Loucy (cell line): ENCODE data around the gene WHRN.

Experiments used
- H2AFZ ChIP-seq: fragments of 200-600 bp; sonication (generic); 2 replicates; pipeline ENCODE4 v1.6.0; 2016; ENCODE audit warnings: antibody characterized with exemption, mild to moderate bottlenecking, low read length, moderate library complexity
- H3F3A ChIP-seq: fragments of 200-600 bp; 2 replicates; pipeline ENCODE4 v1.6.0; 2016; ENCODE audit warnings: antibody characterized with exemption, low read depth, mild to moderate bottlenecking
- H3K27me3 ChIP-seq: fragments of 200-600 bp; sonication (generic); 2 replicates; pipeline ENCODE4 v1.6.1; 2014; ENCODE audit warnings: low read length, mild to moderate bottlenecking; ENCODE audit not compliant: insufficient read depth, poor library complexity, severe bottlenecking
- H3K36me3 ChIP-seq: fragments of 200-600 bp; sonication (generic); 2 replicates; pipeline ENCODE4 v1.6.1; 2016; ENCODE audit warnings: low read length; ENCODE audit not compliant: insufficient read depth
- H3K4me1 ChIP-seq: fragments of 200-600 bp; sonication (generic); 2 replicates; pipeline ENCODE4 v1.5.1; 2014; ENCODE audit warnings: low read length, mild to moderate bottlenecking; ENCODE audit not compliant: insufficient read depth, poor library complexity, severe bottlenecking
- H3K4me2 ChIP-seq: fragments of 200-600 bp; sonication (generic); 2 replicates; pipeline ENCODE4 v1.6.0; 2014; ENCODE audit warnings: antibody characterized with exemption, low read length, low read depth, mild to moderate bottlenecking; ENCODE audit not compliant: poor library complexity, severe bottlenecking
- H3K4me3 ChIP-seq: fragments of 200-600 bp; sonication (generic); 2 replicates; pipeline ENCODE4 v1.5.1; 2014; ENCODE audit warnings: low read length, mild to moderate bottlenecking, mixed read lengths; ENCODE audit not compliant: poor library complexity, severe bottlenecking
- H3K79me2 ChIP-seq: fragments of 200-600 bp; sonication (generic); 2 replicates; pipeline ENCODE4 v1.6.1; 2014; ENCODE audit warnings: low read length; ENCODE audit not compliant: insufficient read depth
- H3K9ac ChIP-seq: fragments of 200-600 bp; sonication (generic); 2 replicates; pipeline ENCODE4 v1.6.0; 2014; ENCODE audit warnings: mild to moderate bottlenecking, low read depth, low read length, moderate library complexity; ENCODE audit not compliant: poor library complexity, severe bottlenecking
- H3K9me2 ChIP-seq: fragments of 200-600 bp; sonication (generic); replicated peaks from 2 replicates; pipeline ENCODE4 v1.6.1; 2016; ENCODE audit warnings: low read depth, low read length, mixed read lengths
- H3K9me3 ChIP-seq: fragments of 200-600 bp; sonication (generic); 2 replicates; pipeline ENCODE4 v1.6.1; 2014; ENCODE audit warnings: mild to moderate bottlenecking, antibody characterized with exemption, low read length, low read depth; ENCODE audit not compliant: insufficient read depth
- H4K20me1 ChIP-seq: fragments of 200-600 bp; sonication (generic); 2 replicates; pipeline ENCODE4 v1.6.0; 2014; ENCODE audit warnings: antibody characterized with exemption, low read length, mild to moderate bottlenecking; ENCODE audit not compliant: insufficient read depth, poor library complexity, severe bottlenecking
- EZH2phosphoT487 ChIP-seq: fragments of 200-600 bp; IDR thresholded peaks from 2 replicates; pipeline ENCODE4 v1.6.1; 2018; ENCODE audit warnings: antibody characterized with exemption, mild to moderate bottlenecking, moderate library complexity, borderline replicate concordance
- TF ChIP-seq, protein P1 (sequence below): fragments of 200-600 bp; sonication (generic); conservative IDR thresholded peaks from 2 replicates; pipeline ENCODE4 v1.5.1; 2014; ENCODE audit warnings: mild to moderate bottlenecking, antibody characterized with exemption, low read length

WHRN gene

DNA sequence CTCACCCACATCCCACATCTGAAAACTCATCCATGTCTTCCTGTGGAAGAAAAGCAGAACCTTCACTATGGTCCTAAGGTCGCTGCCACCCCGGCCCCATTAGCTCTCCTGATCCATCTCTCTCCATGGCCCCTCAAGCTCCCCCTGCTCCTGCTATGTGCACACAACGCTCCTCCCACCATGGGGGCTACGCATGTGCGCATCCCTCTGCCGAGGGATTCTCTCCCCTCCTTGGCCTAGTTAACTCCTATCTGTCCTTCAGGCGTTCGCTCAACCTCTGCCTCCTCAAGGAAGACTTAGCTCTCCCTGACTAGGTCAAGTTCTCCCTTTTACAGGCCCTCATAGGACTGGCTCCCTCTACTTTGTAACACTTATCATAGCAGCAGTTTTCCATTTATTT, 127.3 kb downstream of the WHRN start:
- peaks cover 9% of the 10 kb centered on the region; the same call in 1 of the 2 replicates for H3F3A ChIP-seq
- H3K4me1 ChIP-seq = peaks cover 60% of the 10 kb centered on the region
- peaks cover 91% of the 10 kb centered on the region for H3K79me2 ChIP-seq
- H3K4me2 ChIP-seq = peak overlapping the region; percentile 48
- peaks cover 31% of the 10 kb centered on the region for H4K20me1 ChIP-seq
- no peak overlapping the region for H2AFZ ChIP-seq
- H3K9me2 ChIP-seq = no peaks in the 10 kb centered on the region
- H3K9me3 ChIP-seq = no peaks in the 10 kb centered on the region
- no peak overlapping the region for H3K9ac ChIP-seq
- peaks cover 60% of the 10 kb centered on the region for H3K36me3 ChIP-seq
- no peak overlapping the region for H3K4me3 ChIP-seq
- TF ChIP-seq EZH2phosphoT487 = no peak
- TF ChIP-seq, protein P1, sequence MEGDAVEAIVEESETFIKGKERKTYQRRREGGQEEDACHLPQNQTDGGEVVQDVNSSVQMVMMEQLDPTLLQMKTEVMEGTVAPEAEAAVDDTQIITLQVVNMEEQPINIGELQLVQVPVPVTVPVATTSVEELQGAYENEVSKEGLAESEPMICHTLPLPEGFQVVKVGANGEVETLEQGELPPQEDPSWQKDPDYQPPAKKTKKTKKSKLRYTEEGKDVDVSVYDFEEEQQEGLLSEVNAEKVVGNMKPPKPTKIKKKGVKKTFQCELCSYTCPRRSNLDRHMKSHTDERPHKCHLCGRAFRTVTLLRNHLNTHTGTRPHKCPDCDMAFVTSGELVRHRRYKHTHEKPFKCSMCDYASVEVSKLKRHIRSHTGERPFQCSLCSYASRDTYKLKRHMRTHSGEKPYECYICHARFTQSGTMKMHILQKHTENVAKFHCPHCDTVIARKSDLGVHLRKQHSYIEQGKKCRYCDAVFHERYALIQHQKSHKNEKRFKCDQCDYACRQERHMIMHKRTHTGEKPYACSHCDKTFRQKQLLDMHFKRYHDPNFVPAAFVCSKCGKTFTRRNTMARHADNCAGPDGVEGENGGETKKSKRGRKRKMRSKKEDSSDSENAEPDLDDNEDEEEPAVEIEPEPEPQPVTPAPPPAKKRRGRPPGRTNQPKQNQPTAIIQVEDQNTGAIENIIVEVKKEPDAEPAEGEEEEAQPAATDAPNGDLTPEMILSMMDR = no peak
- H3K27me3 ChIP-seq = no peaks in the 10 kb centered on the region

DNA sequence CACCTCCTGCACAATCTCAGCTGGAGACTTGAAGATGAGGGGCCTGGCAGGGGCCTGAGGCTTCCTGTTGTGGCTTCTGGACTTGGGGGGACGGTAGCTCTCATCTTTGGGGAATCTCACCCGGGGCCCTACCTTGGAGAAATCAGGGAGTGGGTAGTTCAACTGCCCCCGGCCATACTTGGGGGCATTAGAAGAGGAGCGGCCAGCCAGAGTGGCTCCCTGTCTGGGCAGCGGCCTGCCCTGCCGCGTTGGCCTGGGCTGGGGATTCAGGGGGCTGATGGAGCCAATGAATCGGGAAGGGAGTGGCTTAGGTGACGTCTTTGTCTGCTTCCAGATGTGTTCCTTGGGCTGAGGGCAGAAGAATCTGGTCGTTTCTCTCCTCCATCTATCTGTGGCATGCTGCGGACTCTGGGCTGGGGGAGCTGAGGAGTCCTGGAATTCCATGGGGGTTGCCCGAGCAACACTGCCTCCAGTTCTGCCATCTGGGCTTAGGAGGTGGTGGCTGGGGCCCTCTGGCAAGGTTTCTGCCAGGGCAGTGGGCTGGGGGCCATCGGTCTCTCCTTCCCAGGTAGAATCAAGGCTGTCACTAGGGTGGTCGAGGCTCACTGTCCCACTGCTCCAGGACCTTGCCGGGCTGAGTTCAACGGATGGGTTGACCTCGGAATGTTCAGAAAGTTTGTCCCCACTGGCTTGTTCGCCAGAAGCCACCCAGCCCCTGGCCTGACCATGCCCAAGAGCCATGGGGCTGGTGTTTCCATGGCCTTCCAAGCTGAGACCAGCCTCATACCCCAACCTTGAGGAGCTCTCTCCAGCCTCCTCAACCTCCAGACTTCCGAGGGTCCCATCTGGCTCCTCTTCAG, 128.5 kb downstream of the WHRN start:
- H3K4me1 ChIP-seq = peaks cover 57% of the 10 kb centered on the region
- no peaks in the 10 kb centered on the region for H3K27me3 ChIP-seq
- H3K9ac ChIP-seq = no peak overlapping the region
- no peaks in the 10 kb centered on the region for H3K9me3 ChIP-seq
- H3K36me3 ChIP-seq = peaks cover 60% of the 10 kb centered on the region
- no peak for TF ChIP-seq EZH2phosphoT487
- TF ChIP-seq, protein P1 = no peak
- peaks cover 20% of the 10 kb centered on the region for H4K20me1 ChIP-seq
- no peak overlapping the region for H3K4me3 ChIP-seq
- peaks cover 79% of the 10 kb centered on the region for H3K79me2 ChIP-seq
- H2AFZ ChIP-seq = no peak overlapping the region
- peaks cover 13% of the 10 kb centered on the region; the same call in 1 of the 2 replicates for H3F3A ChIP-seq
- no peaks in the 10 kb centered on the region for H3K9me2 ChIP-seq
- H3K4me2 ChIP-seq = no peak overlapping the region

- TF ChIP-seq, protein P1 = no peak
- TF ChIP-seq EZH2phosphoT487 = no peak
- Histone ChIP-seq H3K4me2 (peak overlapping the region; percentile 25), H3K79me2 (peaks cover 73% of the 10 kb centered on the region), H3K4me1 (peaks cover 68% of the 10 kb centered on the region), H3K9ac (peak overlapping the region; percentile 30), H3F3A (peaks cover 13% of the 10 kb centered on the region; the same call in 1 of the 2 replicates), H3K4me3 (no peak overlapping the region), H3K36me3 (peaks cover 60% of the 10 kb centered on the region), H2AFZ (no peak overlapping the region), H4K20me1 (peaks cover 20% of the 10 kb centered on the region), H3K9me2 (no peaks in the 10 kb centered on the region), H3K27me3 (no peaks in the 10 kb centered on the region), H3K9me3 (no peaks in the 10 kb centered on the region)
Measured at GRCh38 chr9:114375386-114376175, 129.7 kb downstream of the WHRN start.
